Measurements from ENCODE around the gene ARHGAP45.
A peak's percentile ranks its signal among the peaks of the same experiment; 100 is the strongest.

Gene ARHGAP45

GRCh38 chr19:1039646-1040475 is 27.1 kb upstream of the ARHGAP45 start, which contains the start of gene ABCA7:
ABCA7 (plus strand) TSS chr19:1040107; CDS start chr19:1041362, 1,255 bp downstream.
- Histone ChIP-seq H3K9ac (ENCODE audit: low read length) (peak within 1 kb of the TSS; percentile 80), H2AFZ (ENCODE audit: low read depth, low read length) (no peak within 1 kb of the TSS), H3K79me1 (replicated peaks; ENCODE audit: low read length, poor library complexity, severe bottlenecking) (peaks cover 6% of the 10 kb centered on the region), H3K27me3 (ENCODE audit: control insufficient read depth in 1 of 2, insufficient read depth in 1 of 2, low read length in 2 of 2) (no peaks in the 10 kb centered on the region), H2AK5ac (ENCODE audit: low read length, severe bottlenecking) (peak within 1 kb of the TSS; percentile 31), H3K9me3 (ENCODE audit: control insufficient read depth, low read length) (no peaks in the 10 kb centered on the region), H3K4me2 (ENCODE audit: low read length, poor library complexity, severe bottlenecking) (peak within 1 kb of the TSS; percentile 88), H3K4me1 (ENCODE audit: control insufficient read depth, insufficient read depth, low read depth, low read length) (peaks cover 44% of the 10 kb centered on the region), H3K18ac (ENCODE audit: low read depth in 1 of 2, low read length in 2 of 2) (peak within 1 kb of the TSS in 1 of 2 experiments; percentile 34), H3K4me3 (ENCODE audit: insufficient read depth in 1 of 2, low read depth in 1 of 2, low read length in 2 of 2) (peak within 1 kb of the TSS; percentile 55 to 86), H3K27ac (ENCODE audit: low read length, poor library complexity, severe bottlenecking) (peak within 1 kb of the TSS; percentile 68), H3K4ac (ENCODE audit: low read depth in 1 of 2, low read length in 2 of 2) (peak within 1 kb of the TSS in 1 of 2 experiments; percentile 62), H2BK15ac (ENCODE audit: low read depth, poor library complexity, severe bottlenecking) (peak within 1 kb of the TSS; percentile 74), H2BK5ac (ENCODE audit: low read depth, low read length, poor library complexity, severe bottlenecking) (no peak within 1 kb of the TSS), H2BK12ac (ENCODE audit: low read length in 2 of 2) (peak within 1 kb of the TSS in 1 of 2 experiments; percentile 49), H3K36me3 (ENCODE audit: control insufficient read depth in 1 of 2, insufficient read depth in 2 of 2, low read depth in 1 of 2, low read length in 2 of 2) (peaks cover 26 to 70% of the 10 kb centered on the region in 2 experiments), H4K91ac (ENCODE audit: low read length) (no peak within 1 kb of the TSS), H3K23ac (ENCODE audit: low read length in 2 of 2) (peak within 1 kb of the TSS in 1 of 2 experiments; percentile 49), H2BK120ac (ENCODE audit: low read depth, low read length) (no peak within 1 kb of the TSS), H3K14ac (ENCODE audit: low read length in 2 of 2) (no peak within 1 kb of the TSS), H4K8ac (ENCODE audit: low read length) (peak within 1 kb of the TSS; percentile 66)
- 5% methylated on average over 51 of the region's 56 CpGs for WGBS
- peak; percentile 96 for DNase-seq

- Histone ChIP-seq H2AK5ac (ENCODE audit: low read length, severe bottlenecking) (no peak overlapping the region), H3K79me1 (replicated peaks; ENCODE audit: low read length, poor library complexity, severe bottlenecking) (peaks cover 6% of the 10 kb centered on the region), H2BK15ac (ENCODE audit: low read depth, poor library complexity, severe bottlenecking) (no peak overlapping the region), H3K27ac (ENCODE audit: low read length, poor library complexity, severe bottlenecking) (peak overlapping the region; percentile 68), H2BK120ac (ENCODE audit: low read depth, low read length) (no peak overlapping the region), H3K9ac (ENCODE audit: low read length) (peak overlapping the region; percentile 80), H2BK12ac (ENCODE audit: low read length in 2 of 2) (peak overlapping the region; percentile 18 to 42), H3K36me3 (ENCODE audit: control insufficient read depth in 1 of 2, insufficient read depth in 2 of 2, low read depth in 1 of 2, low read length in 2 of 2) (peaks cover 24 to 67% of the 10 kb centered on the region in 2 experiments), H3K4ac (ENCODE audit: low read depth in 1 of 2, low read length in 2 of 2) (no peak overlapping the region), H3K4me2 (ENCODE audit: low read length, poor library complexity, severe bottlenecking) (peak overlapping the region; percentile 88), H3K4me3 (ENCODE audit: insufficient read depth in 1 of 2, low read depth in 1 of 2, low read length in 2 of 2) (peak overlapping the region; percentile 55 to 86), H2AFZ (ENCODE audit: low read depth, low read length) (peak overlapping the region; percentile 80), H3K9me3 (ENCODE audit: control insufficient read depth, low read length) (no peaks in the 10 kb centered on the region), H2BK5ac (ENCODE audit: low read depth, low read length, poor library complexity, severe bottlenecking) (no peak overlapping the region), H3K4me1 (ENCODE audit: control insufficient read depth, insufficient read depth, low read depth, low read length) (peaks cover 40% of the 10 kb centered on the region), H3K27me3 (ENCODE audit: control insufficient read depth in 1 of 2, insufficient read depth in 1 of 2, low read length in 2 of 2) (no peaks in the 10 kb centered on the region), H3K23ac (ENCODE audit: low read length in 2 of 2) (peak overlapping the region in 1 of 2 experiments; percentile 49), H3K14ac (ENCODE audit: low read length in 2 of 2) (peak overlapping the region in 1 of 2 experiments; percentile 56), H4K8ac (ENCODE audit: low read length) (peak overlapping the region; percentile 66), H3K18ac (ENCODE audit: low read depth in 1 of 2, low read length in 2 of 2) (peak overlapping the region in 1 of 2 experiments; percentile 34), H4K91ac (ENCODE audit: low read length) (no peak overlapping the region)
- DNase-seq: peak; percentile 95
- 7% methylated on average over 27 of the region's 27 CpGs for WGBS
Observed at GRCh38 chr19:1040476-1041271, 26.3 kb upstream of the ARHGAP45 start.

- no peak overlapping the region for H2AK5ac ChIP-seq (ENCODE audit: low read length, severe bottlenecking)
- H2BK15ac ChIP-seq (ENCODE audit: low read depth, poor library complexity, severe bottlenecking): no peak overlapping the region
- no peak overlapping the region for H2BK120ac ChIP-seq (ENCODE audit: low read depth, low read length)
- 62% methylated on average over 26 of the region's 26 CpGs for WGBS
- H3K27me3 ChIP-seq (ENCODE audit: control insufficient read depth in 1 of 2, insufficient read depth in 1 of 2, low read length in 2 of 2): no peaks in the 10 kb centered on the region
- H3K36me3 ChIP-seq (ENCODE audit: control insufficient read depth in 1 of 2, insufficient read depth in 2 of 2, low read depth in 1 of 2, low read length in 2 of 2): peaks cover 19 to 66% of the 10 kb centered on the region in 2 experiments
- H2BK12ac ChIP-seq (ENCODE audit: low read length in 2 of 2): peak overlapping the region; percentile 15 to 18
- H2BK5ac ChIP-seq (ENCODE audit: low read depth, low read length, poor library complexity, severe bottlenecking): no peak overlapping the region
- H2AFZ ChIP-seq (ENCODE audit: low read depth, low read length): peak overlapping the region; percentile 80
- peak overlapping the region in 1 of 2 experiments; percentile 22 for H3K18ac ChIP-seq (ENCODE audit: low read depth in 1 of 2, low read length in 2 of 2)
- no peak overlapping the region for H4K91ac ChIP-seq (ENCODE audit: low read length)
- peak overlapping the region; percentile 51 for H3K9ac ChIP-seq (ENCODE audit: low read length)
- no peak overlapping the region for H4K8ac ChIP-seq (ENCODE audit: low read length)
- peaks cover 37% of the 10 kb centered on the region for H3K4me1 ChIP-seq (ENCODE audit: control insufficient read depth, insufficient read depth, low read depth, low read length)
- DNase-seq: no peak
- peak overlapping the region; percentile 38 to 86 for H3K4me3 ChIP-seq (ENCODE audit: insufficient read depth in 1 of 2, low read depth in 1 of 2, low read length in 2 of 2)
- H3K4me2 ChIP-seq (ENCODE audit: low read length, poor library complexity, severe bottlenecking): peak overlapping the region; percentile 88
- H3K23ac ChIP-seq (ENCODE audit: low read length in 2 of 2): no peak overlapping the region
- peak overlapping the region in 1 of 2 experiments; percentile 56 for H3K14ac ChIP-seq (ENCODE audit: low read length in 2 of 2)
- peak overlapping the region in 1 of 2 experiments; percentile 13 for H3K4ac ChIP-seq (ENCODE audit: low read depth in 1 of 2, low read length in 2 of 2)
- H3K9me3 ChIP-seq (ENCODE audit: control insufficient read depth, low read length): no peaks in the 10 kb centered on the region
- H3K27ac ChIP-seq (ENCODE audit: low read length, poor library complexity, severe bottlenecking): no peak overlapping the region
- H3K79me1 ChIP-seq (replicated peaks; ENCODE audit: low read length, poor library complexity, severe bottlenecking): peaks cover 3% of the 10 kb centered on the region
Observed at GRCh38 chr19:1041272-1041834, 25.6 kb upstream of the ARHGAP45 start.

Measured in mesenchymal stem cell (in vitro differentiated cells and primary cell).